Ovary (tissue), 9 donors: ENCODE data around the gene PRDM4. TPM values are rescaled to one million over a fixed set of nuclear protein-coding genes. Genes with fewer than 3 reads are reported as not detected.

Experiments used
- DNase-seq, 5 donors: peaks; one replicate each; pipeline ENCODE4 v3.0.0-alpha.2; 2019 to 2020
- H3K27ac ChIP-seq, 2 donors: fragments of 200-600 bp; one replicate each; pipeline versions ENCODE4 v1.5.1 to v1.8.0; 2019 to 2022
- H3K27me3 ChIP-seq: fragments of 200-600 bp; one replicate; pipeline ENCODE4 v1.8.0; 2022
- H3K36me3 ChIP-seq: fragments of 200-600 bp; sonication (generic); one replicate; pipeline ENCODE4 v1.5.1; 2019
- H3K4me1 ChIP-seq: one replicate; pipeline ENCODE4 v1.8.1; 2013; ENCODE audit warnings: mild to moderate bottlenecking, moderate library complexity; ENCODE audit not compliant: insufficient read depth
- H3K4me3 ChIP-seq: fragments of 200-600 bp; sonication (generic); one replicate; pipeline ENCODE4 v1.5.1; 2017
- H3K9me3 ChIP-seq, 2 donors: fragments of 200-600 bp in 1 of 2; sonication (generic) in 1 of 2; one replicate each; pipeline versions ENCODE4 v1.5.1 to v1.8.1; 2013 to 2019; ENCODE audit warnings: mild to moderate bottlenecking in 1 of 2, moderate library complexity in 1 of 2
- EP300 ChIP-seq: sonication (generic); formaldehyde crosslinking; IDR thresholded peaks from one replicate; pipeline ENCODE4 v1.6.1; 2017; ENCODE audit warnings: antibody characterized with exemption
- POLR2A ChIP-seq: fragments of 450-650 bp; IDR thresholded peaks from one replicate; pipeline ENCODE4 v1.6.1; 2017; ENCODE audit warnings: antibody characterized with exemption, mild to moderate bottlenecking, moderate library complexity
- WGBS, 3 donors: extraction: QIAGEN DNeasy Blood & Tissue Kit in 1 of 3; methylation state at CpG; one replicate each; pipeline versions ENCODE4 v1.1.5 to v1.1.7; 2013 to 2017; 5-methylcytosine and 5-hydroxymethylcytosine counted together
- intact Hi-C, 4 donors: fragments of 100-400 bp; cut with DNase I; formaldehyde crosslinking; loops; one replicate each; pipeline versions ENCODE4 v1.11.0 to v1.15.1; 2022 to 2023
- polyA plus RNA-seq, 2 donors: library from polyadenylated mRNA; stranded (reverse); fragments of 200-250 nt in 1 of 2; fragments of 350-450 nt in 1 of 2; fragmentation: Illumina TruSeq in 1 of 2; extraction: RNeasy Lipid Tissue Mini Kit (QIAGEN cat#74804) in 1 of 2; gene quantifications; one replicate each; pipeline ENCODE4 v1.2.3, GENCODE V29; 2013 to 2014
- total RNA-seq, 7 donors: library from RNA; depleted of rRNA in 2 of 7; stranded (reverse); fragments of >200 nt in 2 of 7; fragmentation: NEBNext Ultra II Directional in 3 of 7; extraction: Animal tissue kit (Norgen Biotek cat#: 25700) in 3 of 7; gene quantifications; one replicate each; pipeline versions ENCODE4 v1.1.0 to v1.2.4, GENCODE V29; 2016 to 2023
- donor health status: DM: no; HTN: no; CAD: no; lungs with moderate emphysema.
- donor health status: DM: no; HTN: no; CAD: no.
- donor health status: Bipolar disorder and iron deficiency.
- donor health status: DM: yes; HTN: yes; CAD: no.
- donor health status: DM: no; HTN: no; CAD: no.
- donor health status: DM: yes; HTN: yes; CAD: no.

The PRDM4 gene
- total and polyA plus RNA-seq, 9 donors, result 14.4 to 30.3 (median 25.0) TPM

DNA sequence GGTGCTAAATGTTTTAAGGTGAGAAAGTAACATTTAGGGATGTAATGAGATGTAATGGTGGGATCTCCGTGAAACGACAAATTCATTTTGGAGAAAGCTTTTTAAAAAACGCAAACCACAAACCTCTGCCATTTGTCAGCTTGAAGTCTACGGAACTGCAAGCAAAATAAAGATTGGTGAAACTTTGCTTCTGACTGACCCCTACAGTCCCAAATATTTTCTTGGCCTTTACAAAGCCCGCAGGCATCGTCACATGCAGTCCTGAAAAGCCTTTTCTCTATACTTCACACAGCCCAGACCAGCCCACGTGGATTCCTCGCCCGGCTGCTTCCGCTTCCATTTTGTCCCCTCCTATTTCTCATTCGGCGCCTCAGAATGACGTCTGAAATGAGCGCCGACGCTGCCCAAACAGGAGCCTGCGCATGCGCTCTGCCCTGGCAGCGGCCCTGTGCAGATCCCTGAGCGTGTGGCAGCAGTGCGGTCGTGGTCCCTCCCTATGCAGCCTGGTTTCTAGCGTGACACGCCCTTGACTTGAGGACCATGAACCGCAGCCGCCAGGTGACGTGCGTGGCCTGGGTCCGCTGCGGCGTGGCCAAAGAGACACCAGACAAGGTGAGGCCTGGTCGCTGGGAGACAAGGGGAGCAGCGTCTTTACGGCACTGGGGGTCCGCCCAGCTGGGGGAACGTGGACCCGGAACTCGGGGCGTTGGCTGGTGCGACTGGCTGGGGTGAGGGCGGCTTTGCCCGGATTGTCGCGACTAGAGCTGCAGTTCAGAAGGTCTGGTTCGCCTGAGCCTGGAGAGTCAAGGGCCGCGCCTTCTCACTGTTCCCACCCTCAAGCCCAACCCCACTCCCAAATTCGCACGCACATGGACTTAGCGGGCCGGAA is 75.3 kb downstream of the PRDM4 start, which contains the start of gene PWP1:
PWP1 (plus strand) TSS at position 440 of the 889 bp plus-strand sequence; CDS start at position 541, 101 bp downstream.
- Histone ChIP-seq H3K9me3 (no peaks in the 10 kb centered on the region), H3K36me3 (no peaks in the 10 kb centered on the region), H3K27me3 (no peaks in the 10 kb centered on the region), H3K4me3 (peak within 1 kb of the TSS; percentile 93), H3K4me1 (peaks cover 4% of the 10 kb centered on the region), H3K27ac (peak within 1 kb of the TSS; percentile 39 to 72)
- TF ChIP-seq EP300 (no peak), POLR2A (peak; percentile 55)
- peak; percentile 92 to 96 (median 95) for DNase-seq
- intact Hi-C loops, result loop anchor here in 1 of 4 donors (10.0 kb wide), 1 partner anchor 829 kb away; the partner anchor contains the start of gene FICD
- WGBS, 3 donors, result 0 to 1% (median 1%) methylated on average over 48 to 51 of the region's 51 CpGs

DNA sequence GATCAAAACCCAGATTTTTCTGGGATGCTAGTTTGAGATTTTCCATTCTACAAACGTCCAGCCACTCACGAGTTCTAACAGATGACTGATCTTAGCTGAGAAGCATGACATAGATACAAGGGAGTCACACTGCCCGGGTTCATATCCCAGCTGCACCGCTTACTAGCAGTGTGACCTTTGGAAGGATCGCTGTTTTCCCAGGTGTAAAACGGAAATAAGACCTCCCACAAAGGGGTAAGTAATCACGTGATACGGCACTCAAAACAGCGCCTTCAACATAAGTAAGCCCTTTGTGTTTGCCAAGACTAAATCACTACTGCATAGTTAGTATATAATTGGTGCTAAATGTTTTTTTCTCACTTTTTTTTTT is 76.0 kb downstream of the PRDM4 start:
- intact Hi-C loops, result loop anchor here in 1 of 4 donors (10.0 kb wide), 1 partner anchor 830 kb away; the partner anchor contains the start of gene FICD
- Histone ChIP-seq H3K9me3 (no peaks in the 10 kb centered on the region), H3K27me3 (no peaks in the 10 kb centered on the region), H3K27ac (peak overlapping the region in 1 of 2 donors; percentile 1), H3K36me3 (no peaks in the 10 kb centered on the region), H3K4me3 (peak overlapping the region; percentile 93), H3K4me1 (peaks cover 4% of the 10 kb centered on the region)
- no peak for TF ChIP-seq POLR2A
- DNase-seq, result no peak
- 4 to 5% (median 4%) methylated on average over 9 of the region's 9 CpGs for WGBS, 3 donors

DNA sequence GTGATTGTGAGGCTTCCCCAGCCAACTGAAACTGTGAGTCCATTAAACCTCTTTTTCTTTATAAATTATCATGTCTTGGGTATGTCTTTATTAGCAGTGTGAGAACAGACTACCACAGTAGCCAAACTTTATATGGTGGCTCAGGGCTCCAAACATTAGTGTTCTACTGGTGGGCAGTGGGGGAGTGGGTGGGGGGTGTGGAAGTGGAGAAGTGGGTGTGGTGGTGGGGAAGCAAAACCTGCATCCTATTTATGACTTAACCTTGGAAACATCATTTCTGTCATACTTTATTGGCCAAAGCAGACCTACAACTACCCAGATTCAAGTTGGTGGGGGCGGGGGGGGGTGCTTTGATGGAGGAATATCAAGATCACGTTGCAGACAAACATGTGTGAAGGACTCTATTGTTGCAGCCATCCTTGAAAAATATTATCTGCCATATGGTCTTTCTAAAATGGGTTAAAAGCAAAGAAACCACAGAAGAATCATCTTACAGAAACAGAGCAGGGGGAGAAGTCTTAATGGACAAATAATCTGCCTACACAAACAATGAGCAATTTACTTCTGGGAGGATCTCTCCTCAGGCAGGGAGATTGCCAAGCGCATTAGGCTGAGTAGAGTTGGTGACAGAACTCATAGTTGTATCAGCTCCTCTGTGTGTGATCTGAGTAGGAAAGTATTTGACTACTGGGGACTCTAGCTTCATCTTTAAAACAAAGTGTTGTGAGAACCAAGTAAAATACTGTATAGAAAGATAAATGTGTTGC is 76.7 kb downstream of the PRDM4 start:
- WGBS, 3 donors, result 56 to 63% (median 62%) methylated on average over 3 of the region's 3 CpGs
- no peak for TF ChIP-seq POLR2A
- intact Hi-C loops, result loop anchor here in 1 of 4 donors (10.0 kb wide), 1 partner anchor 831 kb away; the partner anchor contains the start of gene FICD
- Histone ChIP-seq H3K4me1 (peaks cover 4% of the 10 kb centered on the region), H3K36me3 (no peaks in the 10 kb centered on the region), H3K27me3 (no peaks in the 10 kb centered on the region), H3K9me3 (no peaks in the 10 kb centered on the region), H3K27ac (no peak overlapping the region), H3K4me3 (no peak overlapping the region)
- no peak for DNase-seq

Other genes starting within 250 kb of the PRDM4 start
- gene PWP1, start 75.3 kb downstream of the PRDM4 start, total RNA-seq, result 10 to 100 TPM; 30.1 to 86.7 (median 34.4) TPM
- 10 to 100 TPM; 33.7 to 52.7 TPM for gene PWP1, start 75.3 kb downstream of the PRDM4 start, polyA plus RNA-seq
- gene ASCL4, start 13.6 kb upstream of the PRDM4 start, total RNA-seq, result not detected
- not detected for gene ASCL4, start 13.6 kb upstream of the PRDM4 start, polyA plus RNA-seq